Endothelial cell of umbilical vein (primary cell): ENCODE results near the gene PRPF19. TPM values are rescaled to one million over a fixed set of nuclear protein-coding genes. Genes with fewer than 3 reads are reported as not detected.

Source experiments
- BruUV-seq: library from RNA; stranded (reverse); fragments of 400-500 nt; replicated peaks from 2 replicates; lab custom pipeline; 2021; lab: Mats Ljungman, UMichigan
- CTCF ChIA-PET: fragments of 300-600, 350-600 bp; sonication (Branson Sonifier 250); formaldehyde crosslinking; loops from one replicate; lab custom pipeline; 2021; ENCODE audit warnings: antibody characterized with exemption, inconsistent platforms; lab: Charles Lee
- POLR2A ChIA-PET: fragments of 300-600, 350-600 bp; sonication (Branson Sonifier 250); formaldehyde crosslinking; loops from one replicate; lab custom pipeline; 2021; ENCODE audit warnings: antibody characterized with exemption, inconsistent platforms; lab: Charles Lee
- DNase-seq: peaks from one replicate; pipeline ENCODE4 v3.0.0-alpha.2; 2011; ENCODE audit warnings: low read depth, low spot score
- FAIRE-seq: peaks from 2 replicates; lab custom pipeline; 2011; peaks lifted over from hg19 to GRCh38; lab: Jason Lieb, UNC
- H2AFZ ChIP-seq: 2 replicates; pipeline ENCODE4 v1.6.0; 2012; ENCODE audit warnings: low read depth, low read length, control low read depth, inconsistent platforms
- H3K27ac ChIP-seq: 2 replicates; pipeline ENCODE4 v1.5.1; 2011; ENCODE audit warnings: low read depth, mild to moderate bottlenecking, control low read depth, low read length, moderate library complexity; ENCODE audit not compliant: insufficient read depth
- H3K27me3 ChIP-seq, 2 experiments: 2 replicates each; pipeline versions ENCODE4 v1.6.0 to v1.6.1; 2011; ENCODE audit warnings: low read length in 2 of 2, mixed read lengths in 1 of 2; ENCODE audit not compliant: control insufficient read depth in 2 of 2, insufficient read depth in 2 of 2
- H3K36me3 ChIP-seq, 2 experiments: 2 replicates in 1 of 2; 3 replicates in 1 of 2; pipeline ENCODE4 v1.5.1; 2011; ENCODE audit warnings: low read length in 2 of 2, mild to moderate bottlenecking in 1 of 2, moderate library complexity in 1 of 2; ENCODE audit not compliant: control insufficient read depth in 2 of 2, insufficient read depth in 2 of 2; ENCODE audit errors: extremely low read depth in 1 of 2
- H3K4me1 ChIP-seq: 3 replicates; pipeline ENCODE4 v1.5.1; 2011; ENCODE audit warnings: mild to moderate bottlenecking, low read length; ENCODE audit not compliant: control insufficient read depth, insufficient read depth; ENCODE audit errors: extremely low read depth
- H3K4me2 ChIP-seq: 2 replicates; pipeline ENCODE4 v1.6.1; 2011; ENCODE audit warnings: low read length, control low read depth, mixed read lengths; ENCODE audit not compliant: insufficient read depth
- H3K4me3 ChIP-seq, 3 experiments: fragments of 200-600 bp in 1 of 3; sonication (generic), shearing (Covaris generic) in 1 of 3; replicated peaks in 1 of 3; 2 replicates each; pipeline ENCODE4 v1.5.1; 2011 to 2016; ENCODE audit warnings: control low read depth in 3 of 3, low read length in 3 of 3, mild to moderate bottlenecking in 2 of 3, inconsistent platforms in 1 of 3, low read depth in 1 of 3, moderate library complexity in 1 of 3; ENCODE audit not compliant: insufficient read depth in 1 of 3
- H3K79me2 ChIP-seq: 2 replicates; pipeline ENCODE4 v1.6.0; 2012; ENCODE audit warnings: low read length, inconsistent platforms; ENCODE audit not compliant: control insufficient read depth, insufficient read depth
- H3K9ac ChIP-seq: replicated peaks from 2 replicates; pipeline ENCODE3; 2011; ENCODE audit warnings: low read length, control low read depth; ENCODE audit not compliant: insufficient read depth; ENCODE audit errors: extremely low read depth
- H3K9me1 ChIP-seq: replicated peaks from 3 replicates; pipeline ENCODE4 v1.6.0; 2011; ENCODE audit warnings: mild to moderate bottlenecking, low read length; ENCODE audit not compliant: control insufficient read depth, insufficient read depth; ENCODE audit errors: extremely low read depth
- H3K9me3 ChIP-seq: replicated peaks from 2 replicates; pipeline ENCODE4 v1.5.1; 2012; ENCODE audit warnings: low read length, inconsistent platforms; ENCODE audit not compliant: control insufficient read depth, insufficient read depth
- H4K20me1 ChIP-seq: replicated peaks from 2 replicates; pipeline ENCODE3; 2011; ENCODE audit warnings: mild to moderate bottlenecking, low read length; ENCODE audit not compliant: control insufficient read depth, insufficient read depth; ENCODE audit errors: extremely low read depth
- EZH2 ChIP-seq: IDR thresholded peaks from 2 replicates; pipeline ENCODE4 v1.6.1; 2012; ENCODE audit warnings: borderline replicate concordance, low read depth, mild to moderate bottlenecking, moderate library complexity, low read length, inconsistent platforms; ENCODE audit not compliant: severe bottlenecking
- POLR2AphosphoS5 ChIP-seq: IDR thresholded peaks from 2 replicates; pipeline ENCODE4 v1.6.1; 2012; ENCODE audit warnings: low read depth, mild to moderate bottlenecking, control low read depth, low read length, moderate library complexity; ENCODE audit not compliant: insufficient read depth
- dilution Hi-C: fragments of 300-500 bp; cut with MboI; formaldehyde crosslinking; loops from one replicate; pipeline ENCODE4 v1.15.0; 2019; ENCODE audit warnings: low sequenced_read_pairs; ENCODE audit not compliant: extremely low pct_ligation_motif_present
- intact Hi-C: fragments of 100-400 bp; cut with micrococcal nuclease; formaldehyde crosslinking; loops from one replicate; pipeline ENCODE4 v1.10.0; 2022
- polyA plus RNA-seq, 4 experiments: library from polyadenylated mRNA; depleted of rRNA in 3 of 4; stranded (reverse) in 3 of 4; unstranded in 1 of 4; fragments of >200 nt; gene quantifications; 2 replicates each; pipeline versions ENCODE4 v1.2.1 to v1.2.3, GENCODE V29; 2011 to 2012; ENCODE audit warnings: missing spikeins in 1 of 4
- total RNA-seq: library from RNA; stranded (reverse); gene quantifications from 2 replicates; pipeline ENCODE4 v1.2.3, GENCODE V29; 2021
- TF ChIP-seq, protein P1 (sequence below), 2 donors: IDR thresholded peaks; 1 replicate in 1 of 2; 2 replicates in 1 of 2; pipeline ENCODE4 v1.5.1; 2011; ENCODE audit warnings: low read length in 2 of 2, mild to moderate bottlenecking in 2 of 2, moderate library complexity in 2 of 2, control low read depth in 1 of 2, inconsistent platforms in 1 of 2, low read depth in 1 of 2; ENCODE audit not compliant: insufficient read depth in 1 of 2; ENCODE audit errors: extremely low read depth in 1 of 2

The PRPF19 gene
- total and polyA plus RNA-seq, 2 donors (not counting 3 experiments of a cell fraction or from before 2014, with no cell fraction given) = 97.1 to 126 TPM

- Histone ChIP-seq H3K27ac (no peak overlapping the region), H3K79me2 (no peaks in the 10 kb centered on the region), H3K9ac (no peak overlapping the region), H3K9me1 (no peaks in the 10 kb centered on the region), H4K20me1 (no peaks in the 10 kb centered on the region), H2AFZ (no peak overlapping the region), H3K4me2 (no peak overlapping the region), H3K9me3 (no peaks in the 10 kb centered on the region), H3K4me3 (no peak overlapping the region), H3K36me3 (no peaks in the 10 kb centered on the region), H3K27me3 (no peaks in the 10 kb centered on the region), H3K4me1 (no peaks in the 10 kb centered on the region)
- intact Hi-C loops = no loop called here
- ChIA-PET CTCF (interaction anchor here (1.2 to 3.3 kb wide), 5 partner anchors 11 to 96 kb away, joined by 4 to 12 read pairs (median 9); no protein-coding TSS in a partner anchor), POLR2A (no interaction called here)
- DNase-seq (no peak), FAIRE-seq (no peak)
- no peak for TF ChIP-seq EZH2
- TF ChIP-seq, protein P1, sequence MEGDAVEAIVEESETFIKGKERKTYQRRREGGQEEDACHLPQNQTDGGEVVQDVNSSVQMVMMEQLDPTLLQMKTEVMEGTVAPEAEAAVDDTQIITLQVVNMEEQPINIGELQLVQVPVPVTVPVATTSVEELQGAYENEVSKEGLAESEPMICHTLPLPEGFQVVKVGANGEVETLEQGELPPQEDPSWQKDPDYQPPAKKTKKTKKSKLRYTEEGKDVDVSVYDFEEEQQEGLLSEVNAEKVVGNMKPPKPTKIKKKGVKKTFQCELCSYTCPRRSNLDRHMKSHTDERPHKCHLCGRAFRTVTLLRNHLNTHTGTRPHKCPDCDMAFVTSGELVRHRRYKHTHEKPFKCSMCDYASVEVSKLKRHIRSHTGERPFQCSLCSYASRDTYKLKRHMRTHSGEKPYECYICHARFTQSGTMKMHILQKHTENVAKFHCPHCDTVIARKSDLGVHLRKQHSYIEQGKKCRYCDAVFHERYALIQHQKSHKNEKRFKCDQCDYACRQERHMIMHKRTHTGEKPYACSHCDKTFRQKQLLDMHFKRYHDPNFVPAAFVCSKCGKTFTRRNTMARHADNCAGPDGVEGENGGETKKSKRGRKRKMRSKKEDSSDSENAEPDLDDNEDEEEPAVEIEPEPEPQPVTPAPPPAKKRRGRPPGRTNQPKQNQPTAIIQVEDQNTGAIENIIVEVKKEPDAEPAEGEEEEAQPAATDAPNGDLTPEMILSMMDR (IDR thresholded peaks at IDR 0.05; ENCODE audit: extremely low read depth in 1 of 2, insufficient read depth in 1 of 2, low read depth in 1 of 2, low read length in 2 of 2) = peak in 1 of 2 donors; percentile 2
- no TSS peak for BruUV-seq
- dilution Hi-C loops = no loop called here
These were observed 34.9 kb downstream of the PRPF19 start for GRCh38 chr11:60871378-60872061.

DNA sequence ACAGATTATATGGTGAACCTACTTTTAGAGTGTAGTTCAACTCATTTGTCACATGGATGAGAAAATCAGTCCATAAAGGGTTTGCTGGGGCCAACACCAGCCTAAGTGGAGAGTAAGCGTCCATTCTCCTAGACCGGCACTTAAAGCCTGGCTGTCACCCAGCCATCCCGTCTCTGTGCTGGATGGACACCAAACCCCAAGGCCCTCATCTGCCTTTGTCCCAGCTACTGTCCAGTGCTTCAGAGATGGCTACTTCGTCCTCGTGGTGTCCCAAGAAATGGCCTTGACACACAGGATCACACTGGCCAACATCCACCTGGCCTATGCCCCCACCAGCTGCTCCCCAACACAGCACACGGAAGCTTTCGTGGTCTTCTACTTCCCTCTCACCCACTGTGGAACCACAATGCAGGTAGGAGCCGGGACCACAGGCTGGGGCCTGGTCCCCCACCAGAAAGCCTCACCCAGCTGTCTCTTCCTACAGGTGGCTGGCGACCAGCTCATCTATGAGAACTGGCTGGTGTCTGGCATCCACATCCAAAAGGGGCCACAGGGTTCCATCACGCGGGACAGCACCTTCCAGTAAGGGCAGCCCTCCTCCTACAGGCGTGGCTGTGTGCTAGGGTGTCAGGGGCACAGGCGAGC lies 35.5 kb downstream of the PRPF19 start:
- Histone ChIP-seq H2AFZ (no peak overlapping the region), H3K4me3 (no peak overlapping the region), H3K79me2 (no peaks in the 10 kb centered on the region), H3K9ac (no peak overlapping the region), H3K27ac (no peak overlapping the region), H3K36me3 (no peaks in the 10 kb centered on the region), H3K4me2 (no peak overlapping the region), H3K27me3 (no peaks in the 10 kb centered on the region), H3K9me3 (no peaks in the 10 kb centered on the region), H3K4me1 (no peaks in the 10 kb centered on the region), H4K20me1 (no peaks in the 10 kb centered on the region), H3K9me1 (no peaks in the 10 kb centered on the region)
- no peak for DNase-seq
- POLR2A ChIA-PET = interaction anchor here (0.5 kb wide), 1 partner anchor 9 kb away, joined by 3 read pairs; no protein-coding TSS in a partner anchor
- intact Hi-C loops = no loop called here
- no TSS peak for BruUV-seq
- TF ChIP-seq POLR2AphosphoS5 (no peak), EZH2 (no peak)
- dilution Hi-C loops = no loop called here
- no peak for FAIRE-seq
- CTCF ChIA-PET = interaction anchor here (1.2 to 3.3 kb wide), 5 partner anchors 10 to 95 kb away, joined by 4 to 12 read pairs (median 9); no protein-coding TSS in a partner anchor
